ENCODE results near the gene ICA1.

Gene ICA1

GRCh38 chr7:8084836-8085235, 177.1 kb downstream of the ICA1 start:
- no peak for TF ChIP-seq CTCF (conservative IDR thresholded peaks at IDR 0.05; ENCODE audit: low read depth, low read length)
- no peaks in the 10 kb centered on the region for H3K36me3 ChIP-seq (ENCODE audit: insufficient read depth)
- H3K27ac ChIP-seq, result no peak overlapping the region

GRCh38 chr7:8082762-8083161, 179.2 kb downstream of the ICA1 start:
- Histone ChIP-seq H3K36me3 (ENCODE audit: insufficient read depth) (no peaks in the 10 kb centered on the region), H2AFZ (ENCODE audit: low read depth) (no peak overlapping the region), H3K4me3 (IDR thresholded peaks at IDR 0.05; ENCODE audit: insufficient read depth, low read depth, low read length) (no peak overlapping the region), H3K9ac (no peak overlapping the region), H3K4me1 (ENCODE audit: low read depth, poor library complexity, severe bottlenecking) (no peaks in the 10 kb centered on the region), H3K27me3 (ENCODE audit: insufficient read depth, low read depth) (no peaks in the 10 kb centered on the region), H4K20me1 (ENCODE audit: insufficient read depth) (no peaks in the 10 kb centered on the region), H3K4me2 (no peak overlapping the region), H3K27ac (no peak overlapping the region), H3K79me2 (ENCODE audit: insufficient read depth, low read depth) (no peaks in the 10 kb centered on the region)
- no peak for TF ChIP-seq CTCF (conservative IDR thresholded peaks at IDR 0.05; ENCODE audit: low read depth, low read length)

More at GRCh38 chr7:8084836-8085235, 177.1 kb downstream of the ICA1 start:
- no peak overlapping the region for H2AFZ ChIP-seq (ENCODE audit: low read depth)
- H3K4me1 ChIP-seq (ENCODE audit: low read depth, poor library complexity, severe bottlenecking), result no peaks in the 10 kb centered on the region
- no peaks in the 10 kb centered on the region for H3K27me3 ChIP-seq (ENCODE audit: insufficient read depth, low read depth)
- no peak overlapping the region for H3K9ac ChIP-seq
- no peak overlapping the region for H3K4me3 ChIP-seq (IDR thresholded peaks at IDR 0.05; ENCODE audit: insufficient read depth, low read depth, low read length)
- no peaks in the 10 kb centered on the region for H4K20me1 ChIP-seq (ENCODE audit: insufficient read depth)
- H3K4me2 ChIP-seq, result no peak overlapping the region
- H3K79me2 ChIP-seq (ENCODE audit: insufficient read depth, low read depth), result no peaks in the 10 kb centered on the region

- Histone ChIP-seq H3K27ac (no peak overlapping the region), H2AFZ (ENCODE audit: low read depth) (no peak overlapping the region), H3K4me1 (ENCODE audit: low read depth, poor library complexity, severe bottlenecking) (peaks cover 2% of the 10 kb centered on the region), H3K9ac (no peak overlapping the region), H3K4me3 (IDR thresholded peaks at IDR 0.05; ENCODE audit: insufficient read depth, low read depth, low read length) (no peak overlapping the region), H3K4me2 (no peak overlapping the region), H4K20me1 (ENCODE audit: insufficient read depth) (no peaks in the 10 kb centered on the region), H3K79me2 (ENCODE audit: insufficient read depth, low read depth) (no peaks in the 10 kb centered on the region), H3K36me3 (ENCODE audit: insufficient read depth) (no peaks in the 10 kb centered on the region), H3K27me3 (ENCODE audit: insufficient read depth, low read depth) (no peaks in the 10 kb centered on the region)
- no peak for TF ChIP-seq CTCF (conservative IDR thresholded peaks at IDR 0.05; ENCODE audit: low read depth, low read length)
These were observed 183.5 kb downstream of the ICA1 start for GRCh38 chr7:8078418-8078817.

- Histone ChIP-seq H2AFZ (ENCODE audit: low read depth) (no peak overlapping the region), H3K36me3 (ENCODE audit: insufficient read depth) (no peaks in the 10 kb centered on the region; the same call in 1 of the 2 replicates), H3K79me2 (ENCODE audit: insufficient read depth, low read depth) (peaks cover 19% of the 10 kb centered on the region; the same call in 1 of the 2 replicates), H3K4me2 (no peak overlapping the region), H3K4me3 (IDR thresholded peaks at IDR 0.05; ENCODE audit: insufficient read depth, low read depth, low read length) (no peak overlapping the region), H4K20me1 (ENCODE audit: insufficient read depth) (no peaks in the 10 kb centered on the region), H3K27ac (no peak overlapping the region), H3K27me3 (ENCODE audit: insufficient read depth, low read depth) (no peaks in the 10 kb centered on the region), H3K4me1 (ENCODE audit: low read depth, poor library complexity, severe bottlenecking) (peaks cover 22% of the 10 kb centered on the region), H3K9ac (no peak overlapping the region)
- TF ChIP-seq CTCF (conservative IDR thresholded peaks at IDR 0.05; ENCODE audit: low read depth, low read length), result no peak
These were observed 191.4 kb downstream of the ICA1 start for GRCh38 chr7:8070451-8071180.
